CD4-positive, CD25-positive, alpha-beta regulatory T cell (primary cell): ENCODE measurements around the gene S100Z. TPM values are rescaled to one million over a fixed set of nuclear protein-coding genes. Genes with fewer than 3 reads are reported as not detected.
"Not testable (repeated sequence)": the region's sequence is repeated elsewhere in the genome, so short reads cannot be mapped to it uniquely, and the experiment has no call there.

ENCODE experiments used
- ATAC-seq, 2 donors: fragments of 150-1000 bp; cut with Tn5 transposase; one replicate each; pipeline ENCODE4 v1.10.0; 2021; ENCODE audit warnings: low read depth in 2 of 2, moderate number of reproducible peaks in 2 of 2, moderate library complexity in 1 of 2
- DNase-seq, 3 donors: peaks; one replicate each; pipeline versions ENCODE4 v3.0.0 to v3.0.0-alpha.2; 2012 to 2022; ENCODE audit warnings: mixed read lengths in 1 of 3
- H3K27ac ChIP-seq: one replicate; pipeline ENCODE4 v1.7.0; 2013; ENCODE audit warnings: mild to moderate bottlenecking, low read length; ENCODE audit not compliant: insufficient read depth, poor library complexity, severe bottlenecking
- H3K27me3 ChIP-seq: one replicate; pipeline ENCODE4 v1.7.0; 2013; ENCODE audit warnings: low read length; ENCODE audit not compliant: control insufficient read depth, insufficient read depth
- H3K36me3 ChIP-seq: one replicate; pipeline ENCODE4 v1.7.0; 2013; ENCODE audit warnings: mild to moderate bottlenecking, low read length, moderate library complexity; ENCODE audit not compliant: control insufficient read depth, insufficient read depth
- H3K4me1 ChIP-seq: 2 replicates; pipeline ENCODE4 v1.7.0; 2013; ENCODE audit warnings: mild to moderate bottlenecking, low read length; ENCODE audit not compliant: insufficient read depth, control insufficient read depth, poor library complexity, severe bottlenecking
- H3K4me3 ChIP-seq: one replicate; pipeline ENCODE4 v1.7.0; 2013; ENCODE audit warnings: low read depth, mild to moderate bottlenecking, low read length, moderate library complexity
- H3K9me3 ChIP-seq, 2 experiments: 1 replicate in 1 of 2; 2 replicates in 1 of 2; pipeline ENCODE4 v1.7.0; 2013; ENCODE audit warnings: low read length in 2 of 2, mild to moderate bottlenecking in 1 of 2, moderate library complexity in 1 of 2; ENCODE audit not compliant: control insufficient read depth in 2 of 2
- H3K27ac Mint-ChIP-seq, 3 donors: one replicate each; pipeline ENCODE4 v1.8.0; 2020 to 2022; ENCODE audit warnings: mild to moderate bottlenecking in 3 of 3, mixed read lengths in 3 of 3, moderate library complexity in 2 of 3
- H3K27me3 Mint-ChIP-seq: one replicate; pipeline ENCODE4 v1.8.0; 2022; ENCODE audit warnings: mild to moderate bottlenecking, mixed read lengths
- H3K36me3 Mint-ChIP-seq: one replicate; pipeline ENCODE4 v1.8.0; 2020; ENCODE audit warnings: mixed read lengths
- H3K4me1 Mint-ChIP-seq, 4 donors: one replicate each; pipeline ENCODE4 v1.8.0; 2020 to 2022; ENCODE audit warnings: mixed read lengths in 4 of 4, mild to moderate bottlenecking in 1 of 4
- H3K4me3 Mint-ChIP-seq, 4 donors: one replicate each; pipeline ENCODE4 v1.8.0; 2020 to 2022; ENCODE audit warnings: mild to moderate bottlenecking in 4 of 4, mixed read lengths in 4 of 4, moderate library complexity in 3 of 4
- H3K9me3 Mint-ChIP-seq, 7 donors: one replicate each; pipeline ENCODE4 v1.8.0; 2020 to 2022; ENCODE audit warnings: mixed read lengths in 7 of 7, mild to moderate bottlenecking in 3 of 7, moderate library complexity in 2 of 7
- polyA plus RNA-seq, 4 donors: library from polyadenylated mRNA; unstranded; fragments of 300-500 nt; fragmentation: Illumina TruSeq; gene quantifications; one replicate each; pipeline ENCODE4 v1.2.3, GENCODE V29; 2021
- total RNA-seq: library from RNA; stranded (reverse); gene quantifications from one replicate; pipeline ENCODE4 v1.2.3, GENCODE V29; 2022

Gene S100Z
- total and polyA plus RNA-seq, 5 donors from 2014 or later, result 0.72 to 4.0 (median 1.7) TPM

GRCh38 chr5:76818844-76819831, 30.7 kb upstream of the S100Z start, which contains the start of gene F2RL1:
Gene F2RL1 (plus strand): TSS chr5:76819030. CDS start chr5:76819183, 153 bp downstream.
- H3K4me1 Mint-ChIP-seq, result peaks cover 4 to 22% (median 8%) of the 10 kb centered on the region in 4 donors
- H3K27ac ChIP-seq, result no peak within 1 kb of the TSS

GRCh38 chr5:76819851-76820525, 29.8 kb upstream of the S100Z start:
- peak overlapping the region; percentile 69 for H3K4me3 ChIP-seq
- no peak for DNase-seq

More at GRCh38 chr5:76818844-76819831, 30.7 kb upstream of the S100Z start, which contains the start of gene F2RL1:
- peak within 1 kb of the TSS; percentile 81 for H3K4me3 ChIP-seq
- H3K36me3 ChIP-seq, result no peaks in the 10 kb centered on the region
- peak within 1 kb of the TSS in 2 of 3 donors; percentile 62 to 63 for H3K27ac Mint-ChIP-seq
- no peaks in the 10 kb centered on the region for H3K9me3 ChIP-seq
- H3K36me3 Mint-ChIP-seq, result peaks cover 4% of the 10 kb centered on the region
- peaks cover 5% of the 10 kb centered on the region for H3K27me3 ChIP-seq
- H3K4me3 Mint-ChIP-seq, result peak within 1 kb of the TSS; percentile 83 to 89 (median 87)
- H3K9me3 Mint-ChIP-seq, result no peaks in the 10 kb centered on the region
- ATAC-seq, result peak; percentile 63 to 66
- H3K27me3 Mint-ChIP-seq, result peaks cover 46% of the 10 kb centered on the region
- DNase-seq, result peak; percentile 33 to 42 (median 40)
- peaks cover 20% of the 10 kb centered on the region for H3K4me1 ChIP-seq

DNA sequence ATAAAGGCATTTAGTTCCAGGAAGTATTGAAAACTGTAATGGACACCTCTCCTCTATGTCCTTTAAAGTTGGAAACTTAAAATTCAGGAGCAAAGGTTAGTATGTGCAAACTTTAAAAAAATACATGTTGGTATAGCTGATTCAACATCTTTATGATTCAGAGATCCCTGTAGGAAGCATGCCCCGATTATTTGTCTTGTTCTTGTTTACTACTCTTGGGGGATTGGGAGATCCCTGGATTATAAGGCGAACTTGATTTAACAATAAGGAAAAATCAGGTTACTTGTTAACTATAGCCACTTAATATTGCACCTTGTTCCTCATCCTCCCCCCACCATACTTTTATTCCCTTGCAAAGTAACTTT, 29.3 kb upstream of the S100Z start:
- peaks cover 4% of the 10 kb centered on the region for H3K36me3 Mint-ChIP-seq
- H3K4me3 ChIP-seq, result no peak overlapping the region
- H3K27ac Mint-ChIP-seq, result peak overlapping the region in 1 of 3 donors; percentile 20
- peak overlapping the region; percentile 83 to 89 (median 87) for H3K4me3 Mint-ChIP-seq
- H3K27ac ChIP-seq, result no peak overlapping the region
- peaks cover 5% of the 10 kb centered on the region for H3K27me3 ChIP-seq
- H3K9me3 ChIP-seq, result no peaks in the 10 kb centered on the region
- no peaks in the 10 kb centered on the region for H3K36me3 ChIP-seq
- peaks cover 20% of the 10 kb centered on the region for H3K4me1 ChIP-seq
- H3K9me3 Mint-ChIP-seq, result peaks cover 0 to 2% (median 0%) of the 10 kb centered on the region in 7 donors
- H3K4me1 Mint-ChIP-seq, result peaks cover 4 to 22% (median 8%) of the 10 kb centered on the region in 4 donors
- H3K27me3 Mint-ChIP-seq, result peaks cover 42% of the 10 kb centered on the region
- ATAC-seq, result no peak
- DNase-seq, result no peak

More at GRCh38 chr5:76819851-76820525, 29.8 kb upstream of the S100Z start:
- ATAC-seq, result no peak
- H3K27ac ChIP-seq, result no peak overlapping the region
- H3K4me1 Mint-ChIP-seq, result peaks cover 4 to 22% (median 8%) of the 10 kb centered on the region in 4 donors
- H3K9me3 ChIP-seq, result no peaks in the 10 kb centered on the region
- peak overlapping the region in 2 of 3 donors; percentile 20 to 65 for H3K27ac Mint-ChIP-seq
- no peaks in the 10 kb centered on the region for H3K36me3 ChIP-seq
- peaks cover 46% of the 10 kb centered on the region for H3K27me3 Mint-ChIP-seq
- H3K4me3 Mint-ChIP-seq, result peak overlapping the region; percentile 83 to 89 (median 87)
- peaks cover 0 to 2% (median 0%) of the 10 kb centered on the region in 7 donors for H3K9me3 Mint-ChIP-seq
- H3K4me1 ChIP-seq, result peaks cover 20% of the 10 kb centered on the region
- peaks cover 4% of the 10 kb centered on the region for H3K36me3 Mint-ChIP-seq
- H3K27me3 ChIP-seq, result peaks cover 5% of the 10 kb centered on the region

- H3K4me3 Mint-ChIP-seq, result peak overlapping the region in 3 of 4 donors; percentile 83 to 89 (median 85)
- H3K4me3 ChIP-seq, result no peak overlapping the region
- peaks cover 4% of the 10 kb centered on the region for H3K36me3 Mint-ChIP-seq
- DNase-seq, result no peak
- peaks cover 20% of the 10 kb centered on the region for H3K4me1 ChIP-seq
- ATAC-seq, result no peak
- H3K4me1 Mint-ChIP-seq, result peaks cover 4 to 22% (median 8%) of the 10 kb centered on the region in 4 donors
- peaks cover 5% of the 10 kb centered on the region for H3K27me3 ChIP-seq
- H3K9me3 ChIP-seq, result no peaks in the 10 kb centered on the region
- no peak overlapping the region for H3K27ac Mint-ChIP-seq
- peaks cover 0 to 2% (median 0%) of the 10 kb centered on the region in 7 donors for H3K9me3 Mint-ChIP-seq
- no peaks in the 10 kb centered on the region for H3K36me3 ChIP-seq
- H3K27ac ChIP-seq, result no peak overlapping the region
- peaks cover 35% of the 10 kb centered on the region for H3K27me3 Mint-ChIP-seq
Measured at GRCh38 chr5:76821136-76821535, 28.7 kb upstream of the S100Z start.

DNA sequence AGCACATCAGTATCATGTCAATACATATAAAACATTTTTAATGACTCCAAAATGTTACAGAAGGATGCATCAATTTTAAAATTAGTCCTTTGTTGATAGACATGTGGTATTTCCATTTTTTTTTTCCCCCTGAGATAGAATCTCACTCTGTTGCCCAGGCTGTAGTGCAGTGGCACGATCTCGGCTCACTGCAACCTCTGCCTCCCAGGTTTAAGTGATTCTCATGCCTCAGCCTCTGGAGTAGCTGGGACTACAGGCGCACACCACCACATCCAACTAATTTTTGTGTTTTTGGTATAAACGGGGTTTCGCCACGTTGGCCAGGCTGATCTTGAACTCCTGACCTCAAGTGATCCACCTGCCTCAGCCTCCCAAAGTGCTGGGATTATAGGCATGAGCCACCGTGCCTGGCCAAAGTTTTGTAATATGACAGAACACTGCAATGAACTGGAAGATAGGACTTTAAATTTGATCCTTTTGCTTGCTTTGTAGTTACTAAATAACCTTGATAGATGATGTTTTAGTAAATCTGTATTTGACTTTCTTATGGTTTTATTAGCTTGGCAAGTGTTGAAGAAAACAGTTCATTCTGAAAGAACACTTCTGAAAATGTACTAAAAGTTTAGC, 27.6 kb upstream of the S100Z start:
- not testable (repeated sequence) for H3K36me3 ChIP-seq, H3K4me3 Mint-ChIP-seq, H3K9me3 Mint-ChIP-seq, H3K27ac ChIP-seq, H3K27ac Mint-ChIP-seq, H3K9me3 ChIP-seq, DNase-seq, H3K4me3 ChIP-seq, H3K27me3 ChIP-seq, ATAC-seq, H3K36me3 Mint-ChIP-seq
- peaks cover 27% of the 10 kb centered on the region for H3K27me3 Mint-ChIP-seq
- H3K4me1 ChIP-seq, result peaks cover 20% of the 10 kb centered on the region
- H3K4me1 Mint-ChIP-seq, result peaks cover 4 to 22% (median 8%) of the 10 kb centered on the region in 4 donors

DNA sequence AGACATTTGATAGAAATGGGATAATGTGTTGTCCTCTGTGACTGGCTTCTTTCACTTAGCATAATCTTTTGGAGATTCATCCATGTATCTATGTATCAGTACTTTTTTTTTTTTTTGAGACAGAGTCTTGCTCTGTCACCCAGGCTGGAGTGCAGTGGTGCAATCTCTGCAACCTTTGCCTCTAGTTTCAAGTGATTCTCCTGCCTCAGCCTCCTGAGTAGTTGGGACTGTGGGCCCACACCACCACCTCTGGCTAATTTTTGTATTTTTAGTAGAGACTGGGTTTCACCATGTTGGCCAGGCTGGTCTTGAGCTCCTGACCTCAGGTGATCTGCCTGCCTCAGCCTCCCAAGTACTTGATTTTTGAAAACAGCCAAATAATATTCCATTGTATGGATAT, 23.4 kb upstream of the S100Z start:
- H3K36me3 Mint-ChIP-seq, result peaks cover 17% of the 10 kb centered on the region
- H3K9me3 ChIP-seq, H3K36me3 ChIP-seq, DNase-seq, H3K4me1 ChIP-seq, H3K27ac Mint-ChIP-seq, H3K27me3 ChIP-seq, H3K27ac ChIP-seq, H3K9me3 Mint-ChIP-seq, ATAC-seq, H3K4me1 Mint-ChIP-seq, H3K4me3 ChIP-seq, H3K27me3 Mint-ChIP-seq, H3K4me3 Mint-ChIP-seq: not testable (repeated sequence)

DNA sequence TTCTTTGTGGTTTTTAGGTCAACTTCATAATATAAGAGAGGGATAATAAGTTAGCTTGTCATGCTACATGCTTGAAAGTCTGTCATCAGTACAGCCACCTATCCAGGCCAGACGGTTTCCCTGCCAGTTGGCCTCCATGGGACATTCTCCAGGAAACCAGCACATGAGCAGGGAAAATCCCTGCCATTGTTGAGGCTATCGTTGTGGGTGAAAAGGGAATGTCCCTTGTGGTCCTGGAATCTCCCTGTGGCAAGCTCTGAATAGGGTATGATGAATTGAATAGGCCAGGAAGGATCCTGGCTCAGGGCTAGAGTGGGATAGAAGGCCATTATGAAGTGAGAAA, 18.7 kb upstream of the S100Z start:
- H3K27me3 Mint-ChIP-seq, result no peaks in the 10 kb centered on the region
- DNase-seq, result no peak
- no peaks in the 10 kb centered on the region for H3K36me3 ChIP-seq
- H3K27me3 ChIP-seq, result no peaks in the 10 kb centered on the region
- H3K4me3 ChIP-seq, result no peak overlapping the region
- no peaks in the 10 kb centered on the region for H3K9me3 Mint-ChIP-seq
- H3K4me3 Mint-ChIP-seq, result no peak overlapping the region
- no peaks in the 10 kb centered on the region for H3K4me1 ChIP-seq
- peaks cover 0 to 3% (median 0%) of the 10 kb centered on the region in 4 donors for H3K4me1 Mint-ChIP-seq
- peak overlapping the region in 1 of 3 donors; percentile 28 for H3K27ac Mint-ChIP-seq
- H3K9me3 ChIP-seq, result no peaks in the 10 kb centered on the region
- no peak overlapping the region for H3K27ac ChIP-seq
- no peak for ATAC-seq
- peaks cover 29% of the 10 kb centered on the region for H3K36me3 Mint-ChIP-seq
